DMS53 treated with DMSO at 0.1 percent for 48 hours (cell line): ENCODE data around the gene VPS4A.

Source experiments
- DNase-seq: peaks from one replicate; lab custom pipeline; 2025; ENCODE audit not compliant: unreplicated experiment; lab: John Stamatoyannopoulos, UW

Gene VPS4A

DNA sequence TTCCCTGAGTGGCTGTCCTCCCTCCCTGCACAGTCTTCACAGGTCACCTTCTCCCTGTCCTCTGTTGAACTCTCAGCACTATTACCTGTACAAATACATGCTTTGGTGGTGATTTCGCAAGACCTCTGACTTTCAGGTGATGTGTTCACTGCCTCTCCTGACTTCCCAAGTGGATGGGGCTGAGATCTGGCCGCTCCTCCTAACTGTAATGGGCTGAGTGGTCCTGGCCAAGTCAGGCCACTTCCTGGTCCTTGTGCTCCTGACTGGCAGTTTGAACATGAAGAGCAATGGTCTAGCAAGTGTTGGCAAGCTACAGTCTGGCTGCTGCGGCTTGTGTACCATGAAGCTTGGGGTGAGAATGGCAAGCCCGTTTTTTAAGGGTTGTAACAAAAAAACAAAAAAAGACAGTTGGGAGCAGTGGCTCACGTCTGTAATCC, 52.1 kb downstream of the VPS4A start:
- DNase-seq: no peak

- DNase-seq: no peak
These were observed 52.9 kb downstream of the VPS4A start for GRCh38 chr16:69364088-69364487.

DNA sequence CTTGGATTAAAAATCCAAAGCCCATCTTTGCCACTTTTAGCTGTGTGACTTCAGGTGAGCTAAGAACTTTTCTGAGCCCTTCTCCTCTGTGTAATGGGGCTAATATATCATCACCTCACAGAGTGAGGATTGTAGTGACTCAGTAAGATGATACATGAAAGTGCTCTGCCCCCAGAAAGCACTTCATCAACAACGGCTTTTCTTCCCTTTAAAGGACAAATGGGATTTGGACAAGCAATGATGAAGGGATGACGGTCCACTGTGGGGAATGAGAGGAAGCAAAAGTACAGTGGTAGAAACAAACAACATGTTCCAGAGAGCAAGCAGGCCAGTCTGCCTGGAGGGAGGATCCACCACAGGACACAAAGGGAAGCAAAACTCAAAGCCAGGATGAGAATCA, 54.8 kb downstream of the VPS4A start:
- DNase-seq: no peak

DNA sequence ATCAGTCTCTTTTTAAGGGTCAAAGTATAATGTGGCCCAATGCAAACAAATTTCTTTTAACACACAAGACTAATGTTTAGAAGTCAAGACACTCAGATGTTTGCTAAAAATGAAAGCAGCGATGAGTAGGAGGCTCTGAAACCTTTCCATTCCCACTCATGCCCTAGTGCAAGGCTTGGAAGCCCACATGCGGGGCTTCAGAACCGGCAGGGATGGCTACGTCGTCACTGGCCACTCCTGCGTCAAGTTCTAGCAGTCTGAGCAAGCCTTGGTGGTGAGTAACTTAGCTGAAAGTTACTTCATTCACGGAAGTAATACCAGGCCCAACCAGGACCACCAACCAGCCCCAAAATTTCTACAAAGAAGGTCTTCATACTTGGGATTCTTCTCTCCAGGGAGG, 55.3 kb downstream of the VPS4A start:
- DNase-seq: no peak

DNA sequence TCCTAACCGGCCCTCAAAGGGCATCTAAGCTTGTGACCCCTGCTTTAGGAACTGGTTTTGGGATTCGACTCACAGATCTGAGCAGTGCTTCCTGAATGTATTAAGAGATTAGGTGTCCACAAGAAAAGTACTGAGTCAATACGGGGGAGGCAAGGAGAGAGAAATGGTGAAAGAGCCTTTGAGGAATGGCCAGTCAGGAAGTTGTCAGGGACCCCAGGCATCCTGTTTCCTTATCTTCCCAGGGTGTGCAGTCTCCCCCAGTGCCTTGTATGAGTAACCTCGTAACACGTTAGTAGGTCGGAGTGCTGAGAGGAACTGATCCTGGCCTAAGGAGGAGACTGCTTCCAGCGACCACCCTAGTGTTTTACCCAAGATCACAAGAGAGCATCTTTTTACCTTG, 56.8 kb downstream of the VPS4A start:
- no peak for DNase-seq

DNA sequence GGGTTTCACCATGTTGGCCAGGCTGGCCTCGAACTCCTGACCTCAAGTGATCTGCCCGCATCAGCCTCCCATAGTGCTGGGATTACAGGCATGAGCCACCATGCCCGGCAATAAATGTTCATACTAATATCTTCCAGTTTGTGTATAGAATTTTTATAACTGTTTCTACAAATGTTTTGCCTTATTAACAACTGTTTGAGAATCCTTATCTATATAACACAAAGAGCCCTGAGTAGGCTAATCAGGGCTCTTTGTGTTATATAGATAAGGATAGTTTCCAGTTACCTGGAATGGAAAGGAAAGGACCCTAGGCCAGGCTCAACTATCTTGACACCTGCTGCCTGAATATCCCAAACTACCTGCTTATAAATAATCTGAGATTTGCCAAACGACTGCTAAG, 57.7 kb downstream of the VPS4A start:
- no peak for DNase-seq

GRCh38 chr16:69371564-69371963, 60.4 kb downstream of the VPS4A start:
- DNase-seq: no peak

- DNase-seq: no peak
These were observed 61.9 kb downstream of the VPS4A start for GRCh38 chr16:69373019-69373418.
